GM23338 (cell line): ENCODE data around the gene FGF1. TPM values are rescaled to one million over a fixed set of nuclear protein-coding genes. Genes with fewer than 3 reads are reported as not detected.

Experiments
- ATAC-seq: fragments of 200-7000 bp; cut with Tn5 transposase; 3 replicates; pipeline ENCODE4 v1.9.1; 2020
- DNase-seq: peaks from one replicate; pipeline ENCODE4 v3.0.0-alpha.2; 2015; ENCODE audit warnings: low spot score
- H2AFZ ChIP-seq: fragments of 200-600 bp; sonication (generic); 2 replicates; pipeline ENCODE4 v1.8.0; 2016; ENCODE audit warnings: antibody characterized with exemption, mild to moderate bottlenecking, moderate library complexity
- H3F3A ChIP-seq: fragments of 200-600 bp; sonication (generic); replicated peaks from 2 replicates; pipeline ENCODE4 v1.8.0; 2017; ENCODE audit warnings: antibody characterized with exemption, mixed run types, low read depth
- H3K27ac ChIP-seq: fragments of 200-600 bp; sonication (generic); 2 replicates; pipeline ENCODE4 v1.6.1; 2016; ENCODE audit warnings: low read depth
- H3K27me3 ChIP-seq: fragments of 200-600 bp; sonication (generic); 2 replicates; pipeline ENCODE4 v1.8.0; 2016; ENCODE audit warnings: mild to moderate bottlenecking, mixed run types, moderate library complexity; ENCODE audit not compliant: insufficient read depth
- H3K36me3 ChIP-seq: fragments of 200-600 bp; sonication (generic); 2 replicates; pipeline ENCODE4 v1.8.0; 2016; ENCODE audit warnings: mild to moderate bottlenecking; ENCODE audit not compliant: insufficient read depth
- H3K4me1 ChIP-seq: fragments of 200-600 bp; sonication (generic); 2 replicates; pipeline ENCODE4 v1.8.0; 2016; ENCODE audit warnings: mild to moderate bottlenecking, moderate library complexity; ENCODE audit not compliant: insufficient read depth
- H3K4me2 ChIP-seq: fragments of 200-600 bp; sonication (generic); 2 replicates; pipeline ENCODE4 v1.7.1; 2017; ENCODE audit warnings: mixed run types
- H3K4me3 ChIP-seq: fragments of 200-600 bp; sonication (generic); 2 replicates; pipeline ENCODE4 v1.6.1; 2016; ENCODE audit warnings: mixed run types
- H3K79me2 ChIP-seq: fragments of 200-600 bp; sonication (generic); replicated peaks from 2 replicates; pipeline ENCODE4 v1.8.0; 2017; ENCODE audit warnings: mild to moderate bottlenecking; ENCODE audit not compliant: insufficient read depth
- H3K9me2 ChIP-seq: fragments of 200-600 bp; sonication (generic); 2 replicates; pipeline ENCODE4 v1.8.0; 2017; ENCODE audit not compliant: insufficient read depth
- H4K20me1 ChIP-seq: fragments of 200-600 bp; sonication (generic); replicated peaks from 2 replicates; pipeline ENCODE4 v1.8.0; 2017; ENCODE audit warnings: mild to moderate bottlenecking; ENCODE audit not compliant: insufficient read depth
- H3K27ac Mint-ChIP-seq: 2 replicates; pipeline ENCODE4 v1.8.0; 2020; ENCODE audit warnings: inconsistent platforms, mild to moderate bottlenecking, moderate library complexity, mixed read lengths
- H3K27me3 Mint-ChIP-seq: 3 replicates; pipeline ENCODE4 v1.8.0; 2022; ENCODE audit warnings: low read depth, mild to moderate bottlenecking, moderate library complexity, mixed read lengths, inconsistent platforms; ENCODE audit not compliant: insufficient read depth, poor library complexity
- H3K36me3 Mint-ChIP-seq: 3 replicates; pipeline ENCODE4 v1.8.0; 2021; ENCODE audit warnings: low read depth, mild to moderate bottlenecking, inconsistent platforms, moderate library complexity, mixed read lengths
- H3K4me1 Mint-ChIP-seq: 3 replicates; pipeline ENCODE4 v1.8.0; 2020; ENCODE audit warnings: mild to moderate bottlenecking, inconsistent platforms, mixed read lengths
- H3K4me3 Mint-ChIP-seq: 3 replicates; pipeline ENCODE4 v1.8.0; 2021; ENCODE audit warnings: moderate library complexity, mild to moderate bottlenecking, inconsistent platforms, mixed read lengths
- H3K9me3 Mint-ChIP-seq: 3 replicates; pipeline ENCODE4 v1.8.0; 2020; ENCODE audit warnings: moderate library complexity, mild to moderate bottlenecking, inconsistent platforms, mixed read lengths
- CREB1 ChIP-seq: fragments of 250-450 bp; sonication (Bioruptor Pico); IDR thresholded peaks from 2 replicates; pipeline ENCODE4 v1.5.0; 2020; ENCODE audit warnings: low read depth, mild to moderate bottlenecking, moderate library complexity
- EZH2 ChIP-seq: fragments of 200-600 bp; sonication (generic); IDR thresholded peaks from one replicate; pipeline ENCODE4 v1.8.0; 2017; ENCODE audit warnings: antibody characterized with exemption, mild to moderate bottlenecking, low read depth; ENCODE audit not compliant: unreplicated experiment
- EZH2phosphoT487 ChIP-seq: fragments of 200-600 bp; sonication (generic); IDR thresholded peaks from one replicate; pipeline ENCODE4 v1.8.1; 2018; ENCODE audit warnings: antibody characterized with exemption; ENCODE audit not compliant: unreplicated experiment
- JUNB ChIP-seq: IDR thresholded peaks from one replicate; pipeline ENCODE4 v1.6.1; 2016; ENCODE audit warnings: antibody characterized with exemption; ENCODE audit not compliant: unreplicated experiment
- NANOG ChIP-seq: IDR thresholded peaks from 2 replicates; pipeline ENCODE4 v1.6.1; 2016; ENCODE audit warnings: antibody characterized with exemption, borderline replicate concordance
- POLR2AphosphoS5 ChIP-seq: IDR thresholded peaks from 2 replicates; pipeline ENCODE4 v1.6.1; 2016; ENCODE audit warnings: antibody characterized with exemption, low read depth
- STAT1 ChIP-seq: IDR thresholded peaks from one replicate; pipeline ENCODE4 v1.6.1; 2016; ENCODE audit warnings: antibody characterized with exemption; ENCODE audit not compliant: unreplicated experiment
- ZNF114 ChIP-seq: fragments of 250-450 bp; sonication (Bioruptor Pico); IDR thresholded peaks from 2 replicates; pipeline ENCODE4 v1.5.0; 2020; ENCODE audit warnings: mild to moderate bottlenecking, moderate library complexity
- ZNF331 ChIP-seq: fragments of 250-450 bp; sonication (Bioruptor Pico); IDR thresholded peaks from 2 replicates; pipeline ENCODE4 v1.5.0; 2020; ENCODE audit warnings: low read depth, mild to moderate bottlenecking, moderate library complexity
- polyA plus RNA-seq: library from polyadenylated mRNA; unstranded; fragments of >200 nt; fragmentation: Nextera tagmentation; extraction: Ambion mirVana; gene quantifications from 2 replicates; pipeline ENCODE4 v1.2.1, GENCODE V29; 2016
- total RNA-seq: library from RNA; depleted of rRNA; stranded (reverse); fragments of >200 nt; shearing (Covaris generic); gene quantifications from 2 replicates; pipeline ENCODE4 v1.2.3, GENCODE V29; 2014
- TF ChIP-seq, protein P1 (sequence below): fragments of 250-450 bp; sonication (Bioruptor Pico); IDR thresholded peaks from 2 replicates; pipeline ENCODE4 v1.5.0; 2020; ENCODE audit warnings: mild to moderate bottlenecking, moderate library complexity
- TF ChIP-seq, protein P2 (sequence below): IDR thresholded peaks from 2 replicates; pipeline ENCODE4 v1.6.1; 2016; ENCODE audit warnings: antibody characterized with exemption
- TF ChIP-seq, protein P3 (sequence below), 2 experiments: fragments of 200-600 bp in 1 of 2; sonication (generic) in 1 of 2; conservative IDR thresholded peaks; 2 replicates each; pipeline versions ENCODE4 v1.5.1 to v1.6.1; 2016 to 2017; ENCODE audit warnings: antibody characterized with exemption in 2 of 2, low read depth in 2 of 2, mild to moderate bottlenecking in 2 of 2, moderate library complexity in 1 of 2
- TF ChIP-seq, protein P4 (sequence below): IDR thresholded peaks from one replicate; pipeline ENCODE4 v1.6.1; 2018; ENCODE audit warnings: antibody characterized with exemption; ENCODE audit not compliant: unreplicated experiment

The FGF1 gene
- total and polyA plus RNA-seq, 2 experiments from 2014 or later, result 0.21 to 0.34 TPM

DNA sequence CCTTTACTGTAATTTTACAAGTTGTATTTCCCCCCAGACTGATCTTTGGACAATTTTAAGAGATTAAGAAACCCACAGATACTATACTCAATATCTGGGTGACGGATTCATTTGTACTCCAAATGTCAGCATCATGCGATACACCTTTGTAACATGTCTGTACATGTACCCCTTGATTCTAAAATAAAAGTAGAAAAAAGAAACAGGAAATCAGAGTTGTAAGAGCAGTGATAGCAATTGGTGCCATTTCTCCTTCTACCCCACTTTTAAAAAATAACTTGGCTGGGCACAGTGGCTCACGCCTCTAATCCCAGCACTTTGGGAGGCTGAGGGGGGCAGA lies 116.9 kb downstream of the FGF1 start:
- TF ChIP-seq, protein P1, sequence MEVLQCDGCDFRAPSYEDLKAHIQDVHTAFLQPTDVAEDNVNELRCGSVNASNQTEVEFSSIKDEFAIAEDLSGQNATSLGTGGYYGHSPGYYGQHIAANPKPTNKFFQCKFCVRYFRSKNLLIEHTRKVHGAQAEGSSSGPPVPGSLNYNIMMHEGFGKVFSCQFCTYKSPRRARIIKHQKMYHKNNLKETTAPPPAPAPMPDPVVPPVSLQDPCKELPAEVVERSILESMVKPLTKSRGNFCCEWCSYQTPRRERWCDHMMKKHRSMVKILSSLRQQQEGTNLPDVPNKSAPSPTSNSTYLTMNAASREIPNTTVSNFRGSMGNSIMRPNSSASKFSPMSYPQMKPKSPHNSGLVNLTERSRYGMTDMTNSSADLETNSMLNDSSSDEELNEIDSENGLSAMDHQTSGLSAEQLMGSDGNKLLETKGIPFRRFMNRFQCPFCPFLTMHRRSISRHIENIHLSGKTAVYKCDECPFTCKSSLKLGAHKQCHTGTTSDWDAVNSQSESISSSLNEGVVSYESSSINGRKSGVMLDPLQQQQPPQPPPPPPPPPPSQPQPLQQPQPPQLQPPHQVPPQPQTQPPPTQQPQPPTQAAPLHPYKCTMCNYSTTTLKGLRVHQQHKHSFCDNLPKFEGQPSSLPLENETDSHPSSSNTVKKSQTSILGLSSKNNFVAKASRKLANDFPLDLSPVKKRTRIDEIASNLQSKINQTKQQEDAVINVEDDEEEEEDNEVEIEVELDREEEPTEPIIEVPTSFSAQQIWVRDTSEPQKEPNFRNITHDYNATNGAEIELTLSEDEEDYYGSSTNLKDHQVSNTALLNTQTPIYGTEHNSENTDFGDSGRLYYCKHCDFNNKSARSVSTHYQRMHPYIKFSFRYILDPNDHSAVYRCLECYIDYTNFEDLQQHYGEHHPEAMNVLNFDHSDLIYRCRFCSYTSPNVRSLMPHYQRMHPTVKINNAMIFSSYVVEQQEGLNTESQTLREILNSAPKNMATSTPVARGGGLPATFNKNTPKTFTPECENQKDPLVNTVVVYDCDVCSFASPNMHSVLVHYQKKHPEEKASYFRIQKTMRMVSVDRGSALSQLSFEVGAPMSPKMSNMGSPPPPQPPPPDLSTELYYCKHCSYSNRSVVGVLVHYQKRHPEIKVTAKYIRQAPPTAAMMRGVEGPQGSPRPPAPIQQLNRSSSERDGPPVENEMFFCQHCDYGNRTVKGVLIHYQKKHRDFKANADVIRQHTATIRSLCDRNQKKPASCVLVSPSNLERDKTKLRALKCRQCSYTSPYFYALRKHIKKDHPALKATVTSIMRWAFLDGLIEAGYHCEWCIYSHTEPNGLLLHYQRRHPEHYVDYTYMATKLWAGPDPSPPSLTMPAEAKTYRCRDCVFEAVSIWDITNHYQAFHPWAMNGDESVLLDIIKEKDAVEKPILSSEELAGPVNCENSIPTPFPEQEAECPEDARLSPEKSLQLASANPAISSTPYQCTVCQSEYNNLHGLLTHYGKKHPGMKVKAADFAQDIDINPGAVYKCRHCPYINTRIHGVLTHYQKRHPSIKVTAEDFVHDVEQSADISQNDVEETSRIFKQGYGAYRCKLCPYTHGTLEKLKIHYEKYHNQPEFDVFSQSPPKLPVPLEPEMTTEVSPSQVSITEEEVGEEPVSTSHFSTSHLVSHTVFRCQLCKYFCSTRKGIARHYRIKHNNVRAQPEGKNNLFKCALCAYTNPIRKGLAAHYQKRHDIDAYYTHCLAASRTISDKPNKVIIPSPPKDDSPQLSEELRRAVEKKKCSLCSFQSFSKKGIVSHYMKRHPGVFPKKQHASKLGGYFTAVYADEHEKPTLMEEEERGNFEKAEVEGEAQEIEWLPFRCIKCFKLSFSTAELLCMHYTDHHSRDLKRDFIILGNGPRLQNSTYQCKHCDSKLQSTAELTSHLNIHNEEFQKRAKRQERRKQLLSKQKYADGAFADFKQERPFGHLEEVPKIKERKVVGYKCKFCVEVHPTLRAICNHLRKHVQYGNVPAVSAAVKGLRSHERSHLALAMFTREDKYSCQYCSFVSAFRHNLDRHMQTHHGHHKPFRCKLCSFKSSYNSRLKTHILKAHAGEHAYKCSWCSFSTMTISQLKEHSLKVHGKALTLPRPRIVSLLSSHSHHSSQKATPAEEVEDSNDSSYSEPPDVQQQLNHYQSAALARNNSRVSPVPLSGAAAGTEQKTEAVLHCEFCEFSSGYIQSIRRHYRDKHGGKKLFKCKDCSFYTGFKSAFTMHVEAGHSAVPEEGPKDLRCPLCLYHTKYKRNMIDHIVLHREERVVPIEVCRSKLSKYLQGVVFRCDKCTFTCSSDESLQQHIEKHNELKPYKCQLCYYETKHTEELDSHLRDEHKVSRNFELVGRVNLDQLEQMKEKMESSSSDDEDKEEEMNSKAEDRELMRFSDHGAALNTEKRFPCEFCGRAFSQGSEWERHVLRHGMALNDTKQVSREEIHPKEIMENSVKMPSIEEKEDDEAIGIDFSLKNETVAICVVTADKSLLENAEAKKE (CRISPR knock-in tag), result no peak
- TF ChIP-seq EZH2phosphoT487 (no peak), ZNF114 (CRISPR knock-in tag) (no peak), JUNB (no peak), POLR2AphosphoS5 (no peak), NANOG (no peak), STAT1 (no peak), EZH2 (no peak), ZNF331 (CRISPR knock-in tag) (no peak), CREB1 (CRISPR knock-in tag) (no peak)
- TF ChIP-seq, protein P2, sequence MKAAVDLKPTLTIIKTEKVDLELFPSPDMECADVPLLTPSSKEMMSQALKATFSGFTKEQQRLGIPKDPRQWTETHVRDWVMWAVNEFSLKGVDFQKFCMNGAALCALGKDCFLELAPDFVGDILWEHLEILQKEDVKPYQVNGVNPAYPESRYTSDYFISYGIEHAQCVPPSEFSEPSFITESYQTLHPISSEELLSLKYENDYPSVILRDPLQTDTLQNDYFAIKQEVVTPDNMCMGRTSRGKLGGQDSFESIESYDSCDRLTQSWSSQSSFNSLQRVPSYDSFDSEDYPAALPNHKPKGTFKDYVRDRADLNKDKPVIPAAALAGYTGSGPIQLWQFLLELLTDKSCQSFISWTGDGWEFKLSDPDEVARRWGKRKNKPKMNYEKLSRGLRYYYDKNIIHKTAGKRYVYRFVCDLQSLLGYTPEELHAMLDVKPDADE, result no peak
- TF ChIP-seq, protein P3, sequence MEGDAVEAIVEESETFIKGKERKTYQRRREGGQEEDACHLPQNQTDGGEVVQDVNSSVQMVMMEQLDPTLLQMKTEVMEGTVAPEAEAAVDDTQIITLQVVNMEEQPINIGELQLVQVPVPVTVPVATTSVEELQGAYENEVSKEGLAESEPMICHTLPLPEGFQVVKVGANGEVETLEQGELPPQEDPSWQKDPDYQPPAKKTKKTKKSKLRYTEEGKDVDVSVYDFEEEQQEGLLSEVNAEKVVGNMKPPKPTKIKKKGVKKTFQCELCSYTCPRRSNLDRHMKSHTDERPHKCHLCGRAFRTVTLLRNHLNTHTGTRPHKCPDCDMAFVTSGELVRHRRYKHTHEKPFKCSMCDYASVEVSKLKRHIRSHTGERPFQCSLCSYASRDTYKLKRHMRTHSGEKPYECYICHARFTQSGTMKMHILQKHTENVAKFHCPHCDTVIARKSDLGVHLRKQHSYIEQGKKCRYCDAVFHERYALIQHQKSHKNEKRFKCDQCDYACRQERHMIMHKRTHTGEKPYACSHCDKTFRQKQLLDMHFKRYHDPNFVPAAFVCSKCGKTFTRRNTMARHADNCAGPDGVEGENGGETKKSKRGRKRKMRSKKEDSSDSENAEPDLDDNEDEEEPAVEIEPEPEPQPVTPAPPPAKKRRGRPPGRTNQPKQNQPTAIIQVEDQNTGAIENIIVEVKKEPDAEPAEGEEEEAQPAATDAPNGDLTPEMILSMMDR (conservative IDR thresholded peaks at IDR 0.05; ENCODE audit: low read depth in 2 of 2), result no peak
- TF ChIP-seq, protein P4, sequence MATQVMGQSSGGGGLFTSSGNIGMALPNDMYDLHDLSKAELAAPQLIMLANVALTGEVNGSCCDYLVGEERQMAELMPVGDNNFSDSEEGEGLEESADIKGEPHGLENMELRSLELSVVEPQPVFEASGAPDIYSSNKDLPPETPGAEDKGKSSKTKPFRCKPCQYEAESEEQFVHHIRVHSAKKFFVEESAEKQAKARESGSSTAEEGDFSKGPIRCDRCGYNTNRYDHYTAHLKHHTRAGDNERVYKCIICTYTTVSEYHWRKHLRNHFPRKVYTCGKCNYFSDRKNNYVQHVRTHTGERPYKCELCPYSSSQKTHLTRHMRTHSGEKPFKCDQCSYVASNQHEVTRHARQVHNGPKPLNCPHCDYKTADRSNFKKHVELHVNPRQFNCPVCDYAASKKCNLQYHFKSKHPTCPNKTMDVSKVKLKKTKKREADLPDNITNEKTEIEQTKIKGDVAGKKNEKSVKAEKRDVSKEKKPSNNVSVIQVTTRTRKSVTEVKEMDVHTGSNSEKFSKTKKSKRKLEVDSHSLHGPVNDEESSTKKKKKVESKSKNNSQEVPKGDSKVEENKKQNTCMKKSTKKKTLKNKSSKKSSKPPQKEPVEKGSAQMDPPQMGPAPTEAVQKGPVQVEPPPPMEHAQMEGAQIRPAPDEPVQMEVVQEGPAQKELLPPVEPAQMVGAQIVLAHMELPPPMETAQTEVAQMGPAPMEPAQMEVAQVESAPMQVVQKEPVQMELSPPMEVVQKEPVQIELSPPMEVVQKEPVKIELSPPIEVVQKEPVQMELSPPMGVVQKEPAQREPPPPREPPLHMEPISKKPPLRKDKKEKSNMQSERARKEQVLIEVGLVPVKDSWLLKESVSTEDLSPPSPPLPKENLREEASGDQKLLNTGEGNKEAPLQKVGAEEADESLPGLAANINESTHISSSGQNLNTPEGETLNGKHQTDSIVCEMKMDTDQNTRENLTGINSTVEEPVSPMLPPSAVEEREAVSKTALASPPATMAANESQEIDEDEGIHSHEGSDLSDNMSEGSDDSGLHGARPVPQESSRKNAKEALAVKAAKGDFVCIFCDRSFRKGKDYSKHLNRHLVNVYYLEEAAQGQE, result no peak
- H3K4me1 ChIP-seq, result no peaks in the 10 kb centered on the region
- no peak overlapping the region for H3K4me3 Mint-ChIP-seq
- no peaks in the 10 kb centered on the region for H3K9me2 ChIP-seq
- ATAC-seq (no peak), DNase-seq (no peak)
- H3K36me3 ChIP-seq, result no peaks in the 10 kb centered on the region
- H4K20me1 ChIP-seq, result no peaks in the 10 kb centered on the region
- H3K27ac Mint-ChIP-seq, result no peak overlapping the region
- H3K27me3 ChIP-seq, result no peaks in the 10 kb centered on the region
- no peak overlapping the region for H3K4me2 ChIP-seq
- H3K27ac ChIP-seq, result no peak overlapping the region
- H3K27me3 Mint-ChIP-seq, result peaks cover 2% of the 10 kb centered on the region
- H3K79me2 ChIP-seq, result no peaks in the 10 kb centered on the region
- peaks cover 12% of the 10 kb centered on the region for H3K4me1 Mint-ChIP-seq
- no peaks in the 10 kb centered on the region for H3K9me3 Mint-ChIP-seq
- no peak overlapping the region for H3K4me3 ChIP-seq
- no peaks in the 10 kb centered on the region for H3F3A ChIP-seq
- H2AFZ ChIP-seq, result no peak overlapping the region
- no peaks in the 10 kb centered on the region for H3K36me3 Mint-ChIP-seq
